H9 (cell line): ENCODE data around the gene LRRC51. TPM values are rescaled to one million over a fixed set of nuclear protein-coding genes. Genes with fewer than 3 reads are reported as not detected.

Experiments used
- DNase-seq: peaks from one replicate; pipeline ENCODE4 v3.0.0-alpha.2; 2017
- H2AFZ ChIP-seq: one replicate; pipeline ENCODE4 v1.6.1; 2013; ENCODE audit warnings: mild to moderate bottlenecking, low read length, control low read depth, moderate library complexity
- H2AK5ac ChIP-seq: 2 replicates; pipeline ENCODE4 v1.6.1; 2013; ENCODE audit warnings: low read length, control low read depth, mixed read lengths; ENCODE audit not compliant: insufficient read length
- H2BK120ac ChIP-seq: one replicate; pipeline ENCODE4 v1.6.1; 2013; ENCODE audit warnings: low read depth, mild to moderate bottlenecking, low read length, control low read depth, inconsistent platforms; ENCODE audit not compliant: poor library complexity, severe bottlenecking
- H2BK12ac ChIP-seq: 2 replicates; pipeline ENCODE4 v1.6.1; 2013; ENCODE audit warnings: low read length, control low read depth, mixed read lengths, low read depth; ENCODE audit not compliant: insufficient read length
- H2BK15ac ChIP-seq: 2 replicates; pipeline ENCODE4 v1.6.1; 2013; ENCODE audit warnings: low read depth, low read length, control low read depth
- H2BK20ac ChIP-seq: one replicate; pipeline ENCODE4 v1.6.1; 2013; ENCODE audit warnings: low read depth, mild to moderate bottlenecking, low read length, control low read depth, inconsistent platforms; ENCODE audit not compliant: poor library complexity, severe bottlenecking
- H2BK5ac ChIP-seq: 2 replicates; pipeline ENCODE4 v1.6.1; 2013; ENCODE audit warnings: low read length, control low read depth, mixed read lengths; ENCODE audit not compliant: insufficient read length
- H3K14ac ChIP-seq: 2 replicates; pipeline ENCODE4 v1.6.1; 2013; ENCODE audit warnings: low read length, control low read depth; ENCODE audit not compliant: insufficient read depth
- H3K18ac ChIP-seq: 2 replicates; pipeline ENCODE4 v1.6.1; 2013; ENCODE audit warnings: low read depth, mild to moderate bottlenecking, mixed read lengths, low read length, control low read depth; ENCODE audit not compliant: insufficient read length
- H3K23ac ChIP-seq: 2 replicates; pipeline ENCODE4 v1.6.1; 2013; ENCODE audit warnings: low read length, control low read depth, mixed read lengths, low read depth; ENCODE audit not compliant: insufficient read length
- H3K23me2 ChIP-seq: 2 replicates; pipeline ENCODE4 v1.6.1; 2013; ENCODE audit warnings: low read depth, mild to moderate bottlenecking, mixed read lengths, low read length, control low read depth; ENCODE audit not compliant: insufficient read length, poor library complexity, severe bottlenecking
- H3K27ac ChIP-seq: 2 replicates; pipeline ENCODE4 v1.5.1; 2013; ENCODE audit warnings: low read length, control low read depth, mixed read lengths, low read depth; ENCODE audit not compliant: insufficient read length
- H3K27me3 ChIP-seq: 2 replicates; pipeline ENCODE4 v1.6.1; 2013; ENCODE audit warnings: low read length, control low read depth, inconsistent platforms; ENCODE audit not compliant: insufficient read depth
- H3K4ac ChIP-seq: 2 replicates; pipeline ENCODE4 v1.6.1; 2013; ENCODE audit warnings: low read depth, mild to moderate bottlenecking, control low read depth, inconsistent platforms, low read length, moderate library complexity
- H3K4me1 ChIP-seq: 2 replicates; pipeline ENCODE4 v1.6.1; 2013; ENCODE audit warnings: low read length, control low read depth, inconsistent platforms; ENCODE audit not compliant: insufficient read depth
- H3K4me2 ChIP-seq: 2 replicates; pipeline ENCODE4 v1.6.1; 2013; ENCODE audit warnings: low read length, control low read depth, mixed read lengths; ENCODE audit not compliant: insufficient read length, insufficient read depth
- H3K56ac ChIP-seq: 2 replicates; pipeline ENCODE4 v1.6.1; 2013; ENCODE audit warnings: low read depth, mild to moderate bottlenecking, mixed read lengths, low read length, control low read depth; ENCODE audit not compliant: insufficient read length
- H3K79me1 ChIP-seq: 2 replicates; pipeline ENCODE4 v1.6.1; 2013; ENCODE audit warnings: low read depth, mild to moderate bottlenecking, moderate library complexity, low read length, control low read depth, inconsistent platforms; ENCODE audit not compliant: insufficient read depth, poor library complexity, severe bottlenecking
- H3K79me2 ChIP-seq: 2 replicates; pipeline ENCODE4 v1.6.1; 2013; ENCODE audit warnings: low read length, control low read depth, inconsistent platforms; ENCODE audit not compliant: insufficient read depth
- H3K9ac ChIP-seq: 2 replicates; pipeline ENCODE4 v1.6.1; 2013; ENCODE audit warnings: low read length, control low read depth, mixed read lengths; ENCODE audit not compliant: insufficient read length; ENCODE audit errors: extremely low read depth
- H3K9me3 ChIP-seq: one replicate; pipeline ENCODE4 v1.6.1; 2013; ENCODE audit warnings: low read depth, low read length, inconsistent platforms; ENCODE audit not compliant: control insufficient read depth
- H3T11ph ChIP-seq: one replicate; pipeline ENCODE4 v1.6.1; 2013; ENCODE audit warnings: mild to moderate bottlenecking, low read length, control low read depth, inconsistent platforms
- H4K20me1 ChIP-seq: one replicate; pipeline ENCODE4 v1.6.1; 2013; ENCODE audit not compliant: control insufficient read depth, insufficient read length, insufficient read depth
- H4K5ac ChIP-seq: 2 replicates; pipeline ENCODE4 v1.6.1; 2013; ENCODE audit warnings: low read depth, mild to moderate bottlenecking, mixed read lengths, low read length, control low read depth; ENCODE audit not compliant: insufficient read length
- H4K8ac ChIP-seq: replicated peaks from 2 replicates; pipeline ENCODE4 v1.6.1; 2013; ENCODE audit warnings: low read length, control low read depth, mixed read lengths, low read depth; ENCODE audit not compliant: insufficient read length
- H4K91ac ChIP-seq: 2 replicates; pipeline ENCODE4 v1.6.1; 2013; ENCODE audit warnings: low read depth, mild to moderate bottlenecking, moderate library complexity, mixed read lengths, low read length, control low read depth; ENCODE audit not compliant: insufficient read length
- H3K27ac Mint-ChIP-seq, 3 experiments: 2 replicates in 2 of 3; 3 replicates in 1 of 3; pipeline ENCODE4 v1.8.0; 2020 to 2021; ENCODE audit warnings: mixed read lengths in 3 of 3, mild to moderate bottlenecking in 1 of 3, moderate library complexity in 1 of 3
- H3K27me3 Mint-ChIP-seq: 2 replicates; pipeline ENCODE4 v1.8.0; 2021; ENCODE audit warnings: low read depth, mild to moderate bottlenecking, moderate library complexity, mixed read lengths
- H3K36me3 Mint-ChIP-seq, 3 experiments: 2 replicates in 2 of 3; 3 replicates in 1 of 3; pipeline ENCODE4 v1.8.0; 2020 to 2021; ENCODE audit warnings: low read depth in 3 of 3, mixed read lengths in 3 of 3; ENCODE audit not compliant: insufficient read depth in 1 of 3
- H3K4me1 Mint-ChIP-seq, 2 experiments: 2 replicates each; pipeline ENCODE4 v1.8.0; 2020; ENCODE audit warnings: mixed read lengths in 2 of 2
- H3K4me3 Mint-ChIP-seq, 2 experiments: 2 replicates in 1 of 2; 3 replicates in 1 of 2; pipeline ENCODE4 v1.8.0; 2020 to 2021; ENCODE audit warnings: mild to moderate bottlenecking in 2 of 2, mixed read lengths in 2 of 2, moderate library complexity in 1 of 2
- H3K9me3 Mint-ChIP-seq, 2 experiments: 2 replicates in 1 of 2; 3 replicates in 1 of 2; pipeline ENCODE4 v1.8.0; 2020; ENCODE audit warnings: mild to moderate bottlenecking in 2 of 2, mixed read lengths in 2 of 2, moderate library complexity in 1 of 2
- whole genome bisulfite sequencing: extraction: QIAGEN DNeasy Blood & Tissue Kit; methylation state at CpG from one replicate; pipeline ENCODE4 v1.1.7; 2013; ENCODE audit warnings: missing lambda C conversion rate, low lambda C conversion rate, mixed read lengths; ENCODE audit not compliant: insufficient read length; ENCODE audit errors: extremely low coverage; 5-methylcytosine and 5-hydroxymethylcytosine counted together
- total RNA-seq: library from RNA; stranded (reverse); gene quantifications from 2 replicates; pipeline ENCODE4 v1.2.1, GENCODE V29; 2021
- TF ChIP-seq, protein P1 (sequence below): fragments of 200-600 bp; sonication (generic); conservative IDR thresholded peaks from 3 replicates; pipeline ENCODE4 v1.8.0; 2021; ENCODE audit warnings: antibody characterized with exemption, mild to moderate bottlenecking

LRRC51 gene
- total RNA-seq, 1 experiment from 2014 or later, result 3.1 TPM

GRCh38 chr11:72038491-72038890 lies 42.2 kb upstream of the LRRC51 start:
- Histone ChIP-seq H3K4me1 (peaks cover 9% of the 10 kb centered on the region; the same call in 1 of the 2 replicates), H2BK12ac (no peak overlapping the region)
- peak overlapping the region in 1 of 3 experiments; percentile 90; a peak in 5 of 7 replicates for H3K27ac Mint-ChIP-seq

More at GRCh38 chr11:72038491-72038890, 42.2 kb upstream of the LRRC51 start:
- H3K27me3 ChIP-seq, result no peaks in the 10 kb centered on the region
- H3T11ph ChIP-seq, result no peak overlapping the region
- H2BK5ac ChIP-seq, result no peak overlapping the region
- peaks cover 10% of the 10 kb centered on the region for H3K79me1 ChIP-seq
- H3K27ac ChIP-seq, result no peak overlapping the region
- H2BK20ac ChIP-seq, result no peak overlapping the region
- no peak overlapping the region for H3K56ac ChIP-seq
- peaks cover 12 to 33% (median 29%) of the 10 kb centered on the region in 3 experiments; a peak in 6 of 7 replicates for H3K36me3 Mint-ChIP-seq
- no peak overlapping the region for H3K9ac ChIP-seq
- no peak overlapping the region for H3K18ac ChIP-seq
- no peak overlapping the region for H2BK15ac ChIP-seq
- DNase-seq, result no peak
- TF ChIP-seq, protein P1, sequence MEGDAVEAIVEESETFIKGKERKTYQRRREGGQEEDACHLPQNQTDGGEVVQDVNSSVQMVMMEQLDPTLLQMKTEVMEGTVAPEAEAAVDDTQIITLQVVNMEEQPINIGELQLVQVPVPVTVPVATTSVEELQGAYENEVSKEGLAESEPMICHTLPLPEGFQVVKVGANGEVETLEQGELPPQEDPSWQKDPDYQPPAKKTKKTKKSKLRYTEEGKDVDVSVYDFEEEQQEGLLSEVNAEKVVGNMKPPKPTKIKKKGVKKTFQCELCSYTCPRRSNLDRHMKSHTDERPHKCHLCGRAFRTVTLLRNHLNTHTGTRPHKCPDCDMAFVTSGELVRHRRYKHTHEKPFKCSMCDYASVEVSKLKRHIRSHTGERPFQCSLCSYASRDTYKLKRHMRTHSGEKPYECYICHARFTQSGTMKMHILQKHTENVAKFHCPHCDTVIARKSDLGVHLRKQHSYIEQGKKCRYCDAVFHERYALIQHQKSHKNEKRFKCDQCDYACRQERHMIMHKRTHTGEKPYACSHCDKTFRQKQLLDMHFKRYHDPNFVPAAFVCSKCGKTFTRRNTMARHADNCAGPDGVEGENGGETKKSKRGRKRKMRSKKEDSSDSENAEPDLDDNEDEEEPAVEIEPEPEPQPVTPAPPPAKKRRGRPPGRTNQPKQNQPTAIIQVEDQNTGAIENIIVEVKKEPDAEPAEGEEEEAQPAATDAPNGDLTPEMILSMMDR, result no peak
- H3K9me3 ChIP-seq, result no peaks in the 10 kb centered on the region
- no peak overlapping the region for H2BK120ac ChIP-seq
- peak overlapping the region in 1 of 2 experiments; percentile 41; a peak in 4 of 5 replicates for H3K4me3 Mint-ChIP-seq
- H2AK5ac ChIP-seq, result no peak overlapping the region
- no peak overlapping the region for H4K8ac ChIP-seq
- H3K9me3 Mint-ChIP-seq, result no peaks in the 10 kb centered on the region
- no peaks in the 10 kb centered on the region for H3K27me3 Mint-ChIP-seq
- no peak overlapping the region for H3K14ac ChIP-seq
- H4K5ac ChIP-seq, result no peak overlapping the region
- peaks cover 6 to 7% of the 10 kb centered on the region in 2 experiments for H3K4me1 Mint-ChIP-seq
- peaks cover 8% of the 10 kb centered on the region for H3K23me2 ChIP-seq
- H4K91ac ChIP-seq, result no peak overlapping the region
- H4K20me1 ChIP-seq, result no peaks in the 10 kb centered on the region
- no peak overlapping the region for H3K23ac ChIP-seq
- no peak overlapping the region for H3K4ac ChIP-seq
- no peak overlapping the region for H2AFZ ChIP-seq
- H3K79me2 ChIP-seq, result peaks cover 12% of the 10 kb centered on the region; the same call in 1 of the 2 replicates
- no CpG with 5 or more reads among the region's 2 CpGs for WGBS
- no peak overlapping the region for H3K4me2 ChIP-seq
